Astrocyte of the cerebellum (primary cell): ENCODE measurements around the gene MPC1.

Experiments used
- DNase-seq: peaks from one replicate; pipeline ENCODE4 v3.0.0-alpha.2; 2011; ENCODE audit warnings: low read depth
- H3K4me3 ChIP-seq: 2 replicates; pipeline ENCODE4 v1.5.1; 2011; ENCODE audit warnings: mild to moderate bottlenecking, low read depth, low read length, moderate library complexity
- CTCF ChIP-seq: IDR thresholded peaks from 2 replicates; pipeline ENCODE4 v1.5.1; 2012; ENCODE audit warnings: low read length, low read depth, moderate library complexity, mild to moderate bottlenecking; ENCODE audit errors: missing control alignments
- in situ Hi-C: cut with HindIII; loops from 2 replicates; pipeline ENCODE4 v1.10.0; 2017; ENCODE audit warnings: low sequenced_read_pairs

The MPC1 gene

GRCh38 chr6:166420351-166420750 is 37.6 kb upstream of the MPC1 start:
- TF ChIP-seq CTCF: peak; percentile 16
- in situ Hi-C loops: no loop called here
- no peak for DNase-seq
- no peak overlapping the region for H3K4me3 ChIP-seq

GRCh38 chr6:166419717-166420116 is 37.0 kb upstream of the MPC1 start:
- in situ Hi-C loops: no loop called here
- no peak overlapping the region for H3K4me3 ChIP-seq
- no peak for DNase-seq
- no peak for TF ChIP-seq CTCF

- H3K4me3 ChIP-seq: no peak overlapping the region
- DNase-seq: peak; percentile 36
- in situ Hi-C loops: no loop called here
- TF ChIP-seq CTCF: no peak
These were observed 36.5 kb upstream of the MPC1 start for GRCh38 chr6:166419286-166419685.

GRCh38 chr6:166418691-166419143 is 36.0 kb upstream of the MPC1 start:
- TF ChIP-seq CTCF: no peak
- DNase-seq: no peak
- H3K4me3 ChIP-seq: no peak overlapping the region
- in situ Hi-C loops: no loop called here

- no peak for TF ChIP-seq CTCF
- no peak for DNase-seq
- no peak overlapping the region for H3K4me3 ChIP-seq
- in situ Hi-C loops: no loop called here
These were observed 34.5 kb upstream of the MPC1 start for GRCh38 chr6:166417285-166417691.

GRCh38 chr6:166415833-166416347 is 33.1 kb upstream of the MPC1 start:
- in situ Hi-C loops: no loop called here
- no peak for TF ChIP-seq CTCF
- no peak for DNase-seq
- H3K4me3 ChIP-seq: no peak overlapping the region

GRCh38 chr6:166415306-166415705 is 32.6 kb upstream of the MPC1 start:
- H3K4me3 ChIP-seq: no peak overlapping the region
- no peak for TF ChIP-seq CTCF
- in situ Hi-C loops: no loop called here
- no peak for DNase-seq
